Heart right ventricle (tissue), 16 donors: ENCODE data around the gene RESP18. TPM values are rescaled to one million over a fixed set of nuclear protein-coding genes. Genes with fewer than 3 reads are reported as not detected.
"Not testable (repeated sequence)": the region's sequence is repeated elsewhere in the genome, so short reads cannot be mapped to it uniquely, and the experiment has no call there.

Experiments
- ATAC-seq, 8 donors: fragments of 200-7000 bp; cut with Tn5 transposase; one replicate each; pipeline ENCODE4 v1.9.1; 2020; ENCODE audit warnings: mild to moderate bottlenecking in 8 of 8, moderate library complexity in 8 of 8, moderate number of reproducible peaks in 1 of 8
- DNase-seq, 2 donors: peaks; one replicate each; pipeline ENCODE4 v3.0.0-alpha.2; 2020
- H3K27ac ChIP-seq, 10 donors: fragments of 200-600 bp; sonication (generic) in 2 of 10; one replicate each; pipeline versions ENCODE4 v1.5.0 to v1.8.0; 2020 to 2022; ENCODE audit warnings: mild to moderate bottlenecking in 3 of 10
- H3K27me3 ChIP-seq, 7 donors: fragments of 200-600 bp; one replicate each; pipeline ENCODE4 v1.8.0; 2021 to 2022; ENCODE audit warnings: mild to moderate bottlenecking in 2 of 7
- H3K36me3 ChIP-seq, 9 donors: fragments of 200-600 bp; sonication (generic) in 1 of 9; one replicate each; pipeline versions ENCODE4 v1.5.0 to v1.8.0; 2020 to 2022; ENCODE audit warnings: mild to moderate bottlenecking in 2 of 9
- H3K4me1 ChIP-seq, 9 donors: fragments of 200-600 bp; sonication (generic) in 1 of 9; one replicate each; pipeline versions ENCODE4 v1.5.0 to v1.8.0; 2020 to 2022; ENCODE audit warnings: mild to moderate bottlenecking in 4 of 9
- H3K4me3 ChIP-seq, 10 donors: fragments of 200-600 bp; sonication (generic) in 2 of 10; one replicate each; pipeline versions ENCODE4 v1.5.0 to v1.8.0; 2020 to 2022; ENCODE audit warnings: mild to moderate bottlenecking in 7 of 10, moderate library complexity in 2 of 10
- H3K9me3 ChIP-seq, 11 donors: fragments of 200-600 bp in 10 of 11; sonication (generic) in 2 of 11; one replicate each; pipeline versions ENCODE4 v1.5.0 to v1.8.0; 2013 to 2022; ENCODE audit warnings: mild to moderate bottlenecking in 2 of 11, control low read depth in 1 of 11, moderate library complexity in 1 of 11
- WGBS, 2 donors: extraction: QIAGEN DNeasy Blood & Tissue Kit; methylation state at CpG; one replicate each; pipeline ENCODE4 v1.1.7; 2013; ENCODE audit warnings: inconsistent platforms in 1 of 2; 5-methylcytosine and 5-hydroxymethylcytosine counted together
- intact Hi-C, 10 donors: fragments of 100-400 bp; cut with DNase I; formaldehyde crosslinking; loops; one replicate each; pipeline versions ENCODE4 v1.11.1 to v1.14.2; 2022
- polyA plus RNA-seq, 2 donors: library from polyadenylated mRNA; stranded (reverse); fragments of 200-250 nt; gene quantifications; one replicate each; pipeline ENCODE4 v1.2.3, GENCODE V29; 2013
- total RNA-seq, 10 donors: library from RNA; stranded (reverse); fragmentation: NEBNext Ultra II Directional in 3 of 10; extraction: Animal tissue kit (Norgen Biotek cat#: 25700) in 3 of 10; gene quantifications; one replicate each; pipeline versions ENCODE4 v1.2.1 to v1.2.4, GENCODE V29; 2021 to 2023
- TF ChIP-seq, protein P1 (sequence below), 9 donors: fragments of 200-600 bp; sonication (generic) in 2 of 9; IDR thresholded peaks; one replicate each; pipeline versions ENCODE4 v1.5.0 to v1.8.0; 2021 to 2022; ENCODE audit warnings: antibody characterized with exemption in 9 of 9, mild to moderate bottlenecking in 5 of 9, moderate library complexity in 1 of 9
- donor health status: Arrhythmogenic right ventricular cardiomyopathy.
- donor health status: ischemic (EF 13 %, LVEDD 7.1; RV severe dilation, severe dysfunction).
- donor health status: healthy with polysubstance abuse.
- donor health status: DM: no; HTN: yes; CAD: no.
- donor health status: DM: no; HTN: no; CAD: no.
- donor health status: ischemic (EF 25% LVEDD 6.9; RV normal size, moderate dysfunction).
- donor health status: ischemic (EF 25% LVEDD 5.7; RV mildly dilated, moderate dysfunction).
- donor health status: healthy.
- donor health status: DM: yes; HTN: yes; CAD: no.
- donor health status: Ischemic cardiomyopathy.
- donor health status: ischemic (EF 35%, LVEDD 5.7; RV mildly dilated, moderate dysfunction).
- donor health status: nonischemic (EF 11% LVEDD 7.7; RV severe dilation, severe dysfunction).
- donor health status: DM: yes; HTN: yes; CAD: no.
- donor health status: PGD.
- donor health status: ischemic (EF 29% LVEDD 5.4; RV normal size, mild dysfunction).
- donor health status: nonischemic (EF 23%, LVEDD 6.1; RV moderate dilation, normal function).

The RESP18 gene
- total and polyA plus RNA-seq, 12 donors: not detected

DNA sequence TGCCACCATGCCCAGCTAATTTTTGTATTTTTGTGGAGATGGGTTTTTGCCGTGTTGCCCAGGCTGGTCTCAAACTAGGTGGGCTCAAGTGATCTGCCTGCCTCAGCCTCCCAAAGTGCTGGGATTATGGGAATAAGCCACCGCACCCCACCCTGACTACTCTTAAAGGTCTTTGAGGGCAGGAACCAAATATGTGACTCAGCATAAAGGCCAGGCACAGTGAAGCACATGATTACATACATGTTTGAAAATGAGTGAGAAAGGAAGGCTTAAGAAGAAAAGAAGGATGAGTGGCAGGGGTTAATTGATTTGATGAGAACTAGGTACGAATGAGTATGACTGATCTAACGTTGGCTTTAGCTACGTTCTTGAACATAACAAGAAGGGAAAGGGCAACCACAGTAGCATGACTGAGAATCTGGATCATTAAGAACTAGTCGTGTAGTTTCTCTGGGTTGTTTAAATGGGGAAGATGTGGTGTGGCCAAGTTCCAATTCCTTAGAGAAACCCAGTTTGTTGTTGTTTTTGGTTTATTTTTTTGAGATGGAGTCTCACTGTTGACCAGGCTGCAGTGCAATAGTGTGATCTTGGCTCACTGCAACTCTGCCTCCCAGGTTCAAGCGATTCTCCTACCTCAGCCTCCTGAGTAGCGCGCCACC, 6.8 kb downstream of the RESP18 start:
- Histone ChIP-seq H3K36me3 (no peaks in the 10 kb centered on the region), H3K4me3 (no peak overlapping the region), H3K27me3 (peaks cover 0 to 81% (median 37%) of the 10 kb centered on the region in 7 donors), H3K9me3 (no peaks in the 10 kb centered on the region), H3K4me1 (no peaks in the 10 kb centered on the region), H3K27ac (no peak overlapping the region)
- 69 to 73% methylated on average over 9 of the region's 9 CpGs for WGBS, 2 donors
- DNase-seq (no peak), ATAC-seq (no peak)
- intact Hi-C loops: no loop called here
- TF ChIP-seq, protein P1, sequence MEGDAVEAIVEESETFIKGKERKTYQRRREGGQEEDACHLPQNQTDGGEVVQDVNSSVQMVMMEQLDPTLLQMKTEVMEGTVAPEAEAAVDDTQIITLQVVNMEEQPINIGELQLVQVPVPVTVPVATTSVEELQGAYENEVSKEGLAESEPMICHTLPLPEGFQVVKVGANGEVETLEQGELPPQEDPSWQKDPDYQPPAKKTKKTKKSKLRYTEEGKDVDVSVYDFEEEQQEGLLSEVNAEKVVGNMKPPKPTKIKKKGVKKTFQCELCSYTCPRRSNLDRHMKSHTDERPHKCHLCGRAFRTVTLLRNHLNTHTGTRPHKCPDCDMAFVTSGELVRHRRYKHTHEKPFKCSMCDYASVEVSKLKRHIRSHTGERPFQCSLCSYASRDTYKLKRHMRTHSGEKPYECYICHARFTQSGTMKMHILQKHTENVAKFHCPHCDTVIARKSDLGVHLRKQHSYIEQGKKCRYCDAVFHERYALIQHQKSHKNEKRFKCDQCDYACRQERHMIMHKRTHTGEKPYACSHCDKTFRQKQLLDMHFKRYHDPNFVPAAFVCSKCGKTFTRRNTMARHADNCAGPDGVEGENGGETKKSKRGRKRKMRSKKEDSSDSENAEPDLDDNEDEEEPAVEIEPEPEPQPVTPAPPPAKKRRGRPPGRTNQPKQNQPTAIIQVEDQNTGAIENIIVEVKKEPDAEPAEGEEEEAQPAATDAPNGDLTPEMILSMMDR (IDR thresholded peaks at IDR 0.05): no peak

DNA sequence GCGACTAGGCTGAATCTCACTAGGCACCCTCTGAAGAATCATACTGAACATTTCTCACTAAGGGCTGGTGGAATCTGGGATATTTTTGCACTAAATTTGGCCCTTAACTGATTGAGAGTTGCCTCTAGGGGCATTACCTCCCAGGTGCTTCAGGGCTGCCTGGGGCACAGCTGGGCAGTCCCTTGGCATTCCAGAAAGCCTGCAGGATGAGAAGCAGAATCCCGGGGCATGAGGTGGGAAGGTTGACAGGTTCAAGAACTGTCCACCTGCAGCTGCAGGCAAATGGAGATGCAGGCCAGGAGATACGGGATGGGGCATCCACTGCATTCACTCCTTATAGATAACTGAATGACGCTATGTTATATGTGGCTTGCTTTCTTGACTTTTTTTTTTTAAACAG, 7.4 kb downstream of the RESP18 start:
- 77 to 81% methylated on average over 4 of the region's 4 CpGs for WGBS, 2 donors
- TF ChIP-seq, protein P1 (IDR thresholded peaks at IDR 0.05): no peak
- Histone ChIP-seq H3K36me3 (no peaks in the 10 kb centered on the region), H3K27me3 (peaks cover 0 to 79% (median 31%) of the 10 kb centered on the region in 7 donors), H3K4me1 (no peaks in the 10 kb centered on the region), H3K4me3 (no peak overlapping the region), H3K9me3 (no peaks in the 10 kb centered on the region), H3K27ac (no peak overlapping the region)
- ATAC-seq: no peak
- intact Hi-C loops: no loop called here
- DNase-seq: no peak

DNA sequence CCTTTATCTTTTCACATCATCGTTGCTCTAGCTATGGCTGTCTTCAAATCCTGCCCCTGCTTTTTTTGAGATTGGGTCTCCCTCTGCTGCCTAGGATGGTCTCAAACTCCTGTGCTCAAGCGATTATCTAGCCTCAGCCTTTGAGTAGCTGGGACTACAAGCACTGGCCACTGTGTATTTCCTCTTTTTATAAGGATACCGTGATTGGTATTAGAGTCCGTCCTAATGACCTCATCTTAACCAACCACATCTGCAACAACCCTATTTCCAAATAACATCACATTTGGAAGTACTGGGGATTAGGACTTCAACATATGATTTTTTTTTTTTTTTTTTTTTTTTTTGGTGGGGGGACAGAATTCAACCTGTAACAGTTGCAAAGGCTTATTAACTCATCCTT, 9.1 kb downstream of the RESP18 start:
- Histone ChIP-seq H3K27ac (no peak overlapping the region), H3K27me3 (peaks cover 0 to 84% (median 30%) of the 10 kb centered on the region in 7 donors), H3K36me3 (no peaks in the 10 kb centered on the region), H3K4me3 (no peak overlapping the region), H3K4me1 (no peaks in the 10 kb centered on the region), H3K9me3 (no peaks in the 10 kb centered on the region)
- ATAC-seq (no peak), DNase-seq (no peak)
- 66 to 68% methylated on average over 4 of the region's 4 CpGs for WGBS, 2 donors
- intact Hi-C loops: no loop called here
- TF ChIP-seq, protein P1 (IDR thresholded peaks at IDR 0.05): no peak

DNA sequence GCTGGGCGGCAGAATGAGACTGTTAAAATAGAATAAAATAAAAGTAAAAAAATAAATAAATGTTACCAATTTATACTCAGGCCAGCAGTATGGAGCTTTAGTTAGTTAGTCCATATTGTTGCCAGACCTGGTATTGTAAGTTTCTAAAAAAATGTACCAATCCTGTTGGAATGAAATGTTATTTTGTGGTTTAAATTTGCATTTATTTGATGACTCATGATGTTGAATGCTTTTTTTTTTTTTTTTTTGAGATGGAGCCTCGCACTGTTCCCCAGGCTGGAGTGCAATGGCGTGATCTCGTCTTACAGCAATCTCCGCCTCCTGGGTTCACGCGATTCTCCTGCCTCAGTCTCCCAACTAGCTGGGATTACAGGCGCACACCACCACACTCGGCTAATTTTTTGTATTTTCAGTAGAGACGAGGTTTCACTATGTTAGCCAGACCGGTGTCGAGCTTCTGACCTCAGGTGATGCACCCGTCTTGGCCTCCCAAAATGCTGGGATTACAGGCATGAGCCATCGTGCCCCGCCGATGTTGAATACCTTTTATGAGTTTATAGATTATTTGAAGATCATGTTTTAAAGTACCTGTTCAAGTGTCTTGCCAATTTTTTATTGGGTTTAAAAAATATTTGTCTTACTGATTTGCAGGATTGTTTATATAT, 17.6 kb downstream of the RESP18 start:
- ATAC-seq (no peak), DNase-seq (no peak)
- H3K27ac ChIP-seq: no peak overlapping the region
- no peaks in the 10 kb centered on the region for H3K4me1 ChIP-seq
- no peak overlapping the region for H3K4me3 ChIP-seq
- WGBS, 2 donors: 92% methylated on average over 16 of the region's 16 CpGs
- TF ChIP-seq, protein P1 (IDR thresholded peaks at IDR 0.05): no peak
- no peaks in the 10 kb centered on the region for H3K9me3 ChIP-seq
- H3K36me3 ChIP-seq: no peaks in the 10 kb centered on the region
- peaks cover 0 to 41% (median 28%) of the 10 kb centered on the region in 7 donors for H3K27me3 ChIP-seq
- intact Hi-C loops: no loop called here

DNA sequence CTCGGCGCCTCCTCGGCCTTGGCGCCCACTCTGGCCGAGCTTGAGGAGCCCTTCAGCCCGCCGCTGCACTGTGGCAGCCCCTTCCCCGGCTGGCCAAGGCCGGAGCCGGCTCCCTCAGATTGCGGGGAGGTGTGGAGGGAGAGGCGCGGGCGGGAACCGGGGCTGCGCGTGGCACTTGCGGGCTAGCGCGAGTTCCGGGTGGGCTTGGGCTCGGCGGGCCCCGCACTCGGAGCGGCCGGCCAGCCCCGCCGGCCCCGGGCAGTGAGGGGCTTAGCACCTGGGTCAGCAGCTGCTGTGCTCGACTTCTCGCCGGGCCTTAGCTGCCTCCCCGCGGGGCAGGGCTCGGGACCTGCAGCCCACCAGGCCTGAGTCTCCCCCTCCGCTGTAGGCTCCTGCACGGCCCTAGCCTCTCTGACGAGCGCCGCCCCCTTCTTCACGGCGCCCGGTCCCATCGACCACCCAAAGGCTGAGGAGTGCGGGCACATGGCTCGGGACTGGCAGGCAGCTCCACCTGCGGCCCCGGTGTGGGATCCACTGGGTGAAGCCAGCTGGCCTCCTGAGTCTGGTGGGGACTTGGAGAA, 19.8 kb downstream of the RESP18 start:
- peaks cover 5 to 50% (median 42%) of the 10 kb centered on the region in 7 donors for H3K27me3 ChIP-seq
- H3K4me3 ChIP-seq, H3K27ac ChIP-seq, ATAC-seq, intact Hi-C loops, H3K4me1 ChIP-seq, DNase-seq, H3K9me3 ChIP-seq, H3K36me3 ChIP-seq: not testable (repeated sequence)
- WGBS, 2 donors: 88 to 93% methylated on average over 47 to 49 of the region's 49 CpGs
